GM21515 (cell line): ENCODE measurements around the gene MCOLN1.
"Not testable (repeated sequence)": the region's sequence is repeated elsewhere in the genome, so short reads cannot be mapped to it uniquely, and the experiment has no call there.

Experiments
- ATAC-seq: cut with Tn5 transposase; IDR thresholded peaks from one replicate; pipeline ENCODE4 v1.9.1; 2021; ENCODE audit not compliant: unreplicated experiment

The MCOLN1 gene

GRCh38 chr19:7565332-7565731 is 42.9 kb downstream of the MCOLN1 start:
- ATAC-seq: no peak

- ATAC-seq: no peak
Observed at GRCh38 chr19:7570761-7571160, 48.3 kb downstream of the MCOLN1 start.

GRCh38 chr19:7575434-7576040 is 53.1 kb downstream of the MCOLN1 start:
- ATAC-seq: no peak

- not testable (repeated sequence) for ATAC-seq
Observed at GRCh38 chr19:7577422-7577821, 55.0 kb downstream of the MCOLN1 start.

GRCh38 chr19:7578127-7578526 is 55.7 kb downstream of the MCOLN1 start:
- no peak for ATAC-seq

GRCh38 chr19:7579182-7579581 is 56.8 kb downstream of the MCOLN1 start:
- no peak for ATAC-seq

- no peak for ATAC-seq
Observed at GRCh38 chr19:7582446-7582845, 60.0 kb downstream of the MCOLN1 start.
